22Rv1 (cell line): Measurements from ENCODE around the gene PDK2.

ENCODE experiments used
- ZFX ChIP-seq: fragments of 450-650 bp; IDR thresholded peaks from 2 replicates; pipeline ENCODE4 v1.6.1; 2017; ENCODE audit warnings: antibody characterized with exemption, borderline replicate concordance
- TF ChIP-seq, protein P1 (sequence below): fragments of 450-650 bp; IDR thresholded peaks from 2 replicates; pipeline ENCODE4 v1.5.1; 2017; ENCODE audit warnings: mild to moderate bottlenecking

DNA sequence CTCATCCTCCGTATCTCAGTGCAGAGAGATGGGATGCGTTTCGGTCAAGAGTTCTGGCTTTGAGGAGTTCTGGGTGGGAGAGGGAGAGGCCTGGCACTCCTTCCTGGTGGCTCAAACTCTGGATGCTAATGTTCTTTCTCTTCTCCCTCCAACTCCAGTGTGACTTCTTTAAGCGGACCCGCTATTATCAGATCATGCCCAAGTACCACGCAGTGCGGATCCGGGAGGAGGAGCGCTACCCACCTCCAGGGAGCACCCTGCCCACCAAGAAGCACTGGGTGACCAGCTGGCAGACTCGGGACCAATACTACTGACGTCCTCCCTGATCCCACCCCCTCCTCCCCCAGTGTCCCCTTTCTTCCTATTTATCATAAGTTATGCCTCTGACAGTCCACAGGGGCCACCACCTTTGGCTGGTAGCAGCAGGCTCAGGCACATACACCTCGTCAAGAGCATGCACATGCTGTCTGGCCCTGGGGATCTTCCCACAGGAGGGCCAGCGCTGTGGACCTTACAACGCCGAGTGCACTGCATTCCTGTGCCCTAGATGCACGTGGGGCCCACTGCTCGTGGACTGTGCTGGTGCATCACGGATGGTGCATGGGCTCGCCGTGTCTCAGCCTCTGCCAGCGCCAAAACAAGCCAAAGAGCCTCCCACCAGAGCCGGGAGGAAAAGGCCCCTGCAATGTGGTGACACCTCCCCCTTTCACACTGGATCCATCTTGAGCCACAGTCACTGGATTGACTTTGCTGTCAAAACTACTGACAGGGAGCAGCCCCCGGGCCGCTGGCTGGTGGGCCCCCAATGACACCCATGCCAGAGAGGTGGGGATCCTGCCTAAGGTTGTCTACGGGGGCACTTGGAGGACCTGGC, 6.0 kb upstream of the PDK2 start:
- TF ChIP-seq, protein P1, sequence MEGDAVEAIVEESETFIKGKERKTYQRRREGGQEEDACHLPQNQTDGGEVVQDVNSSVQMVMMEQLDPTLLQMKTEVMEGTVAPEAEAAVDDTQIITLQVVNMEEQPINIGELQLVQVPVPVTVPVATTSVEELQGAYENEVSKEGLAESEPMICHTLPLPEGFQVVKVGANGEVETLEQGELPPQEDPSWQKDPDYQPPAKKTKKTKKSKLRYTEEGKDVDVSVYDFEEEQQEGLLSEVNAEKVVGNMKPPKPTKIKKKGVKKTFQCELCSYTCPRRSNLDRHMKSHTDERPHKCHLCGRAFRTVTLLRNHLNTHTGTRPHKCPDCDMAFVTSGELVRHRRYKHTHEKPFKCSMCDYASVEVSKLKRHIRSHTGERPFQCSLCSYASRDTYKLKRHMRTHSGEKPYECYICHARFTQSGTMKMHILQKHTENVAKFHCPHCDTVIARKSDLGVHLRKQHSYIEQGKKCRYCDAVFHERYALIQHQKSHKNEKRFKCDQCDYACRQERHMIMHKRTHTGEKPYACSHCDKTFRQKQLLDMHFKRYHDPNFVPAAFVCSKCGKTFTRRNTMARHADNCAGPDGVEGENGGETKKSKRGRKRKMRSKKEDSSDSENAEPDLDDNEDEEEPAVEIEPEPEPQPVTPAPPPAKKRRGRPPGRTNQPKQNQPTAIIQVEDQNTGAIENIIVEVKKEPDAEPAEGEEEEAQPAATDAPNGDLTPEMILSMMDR, result no peak
- no peak for TF ChIP-seq ZFX
